Right lobe of liver (tissue), 4 donors: ENCODE data around the gene BMP5.

Source experiments
- POLR2A ChIP-seq: fragments of 450-650 bp; IDR thresholded peaks from one replicate; pipeline ENCODE4 v1.6.1; 2017; ENCODE audit warnings: antibody characterized with exemption, mild to moderate bottlenecking
- TF ChIP-seq, protein P1 (sequence below), 4 donors: fragments of 200-600 bp in 3 of 4; fragments of 450-650 bp in 1 of 4; IDR thresholded peaks; one replicate each; pipeline versions ENCODE4 v1.5.1 to v1.8.0; 2016 to 2022; ENCODE audit warnings: antibody characterized with exemption in 4 of 4, mild to moderate bottlenecking in 2 of 4
- donor health status: DM: no; HTN: no; CAD: no.
- donor health status: DM: no; HTN: no; CAD: no.
- donor health status: DM: no; HTN: yes; CAD: no.

DNA sequence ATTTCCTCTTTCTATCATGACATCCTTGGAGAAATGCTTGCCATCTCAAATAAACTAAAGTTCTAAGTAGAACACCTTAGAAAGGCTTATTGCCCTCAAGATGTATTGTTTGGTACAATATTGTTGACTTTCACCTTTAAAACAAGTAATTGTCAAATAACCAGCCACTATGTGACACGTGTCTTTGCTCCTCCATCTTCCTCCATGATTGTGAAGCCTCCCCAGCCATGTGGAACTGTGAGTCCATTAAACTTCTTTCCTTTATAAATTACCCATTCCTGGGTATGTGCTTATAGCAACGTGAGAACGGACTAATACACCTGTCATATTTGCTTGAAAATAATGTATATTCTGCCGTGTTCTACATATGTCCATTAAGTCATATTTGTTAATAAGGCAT, 126.5 kb downstream of the BMP5 start:
- TF ChIP-seq, protein P1, sequence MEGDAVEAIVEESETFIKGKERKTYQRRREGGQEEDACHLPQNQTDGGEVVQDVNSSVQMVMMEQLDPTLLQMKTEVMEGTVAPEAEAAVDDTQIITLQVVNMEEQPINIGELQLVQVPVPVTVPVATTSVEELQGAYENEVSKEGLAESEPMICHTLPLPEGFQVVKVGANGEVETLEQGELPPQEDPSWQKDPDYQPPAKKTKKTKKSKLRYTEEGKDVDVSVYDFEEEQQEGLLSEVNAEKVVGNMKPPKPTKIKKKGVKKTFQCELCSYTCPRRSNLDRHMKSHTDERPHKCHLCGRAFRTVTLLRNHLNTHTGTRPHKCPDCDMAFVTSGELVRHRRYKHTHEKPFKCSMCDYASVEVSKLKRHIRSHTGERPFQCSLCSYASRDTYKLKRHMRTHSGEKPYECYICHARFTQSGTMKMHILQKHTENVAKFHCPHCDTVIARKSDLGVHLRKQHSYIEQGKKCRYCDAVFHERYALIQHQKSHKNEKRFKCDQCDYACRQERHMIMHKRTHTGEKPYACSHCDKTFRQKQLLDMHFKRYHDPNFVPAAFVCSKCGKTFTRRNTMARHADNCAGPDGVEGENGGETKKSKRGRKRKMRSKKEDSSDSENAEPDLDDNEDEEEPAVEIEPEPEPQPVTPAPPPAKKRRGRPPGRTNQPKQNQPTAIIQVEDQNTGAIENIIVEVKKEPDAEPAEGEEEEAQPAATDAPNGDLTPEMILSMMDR (IDR thresholded peaks at IDR 0.05) = no peak
- TF ChIP-seq POLR2A = no peak
